Spleen (tissue), 11 donors: ENCODE data around the gene KIAA0586. TPM values are rescaled to one million over a fixed set of nuclear protein-coding genes. Genes with fewer than 3 reads are reported as not detected.

Experiments
- DNase-seq: peaks from one replicate; pipeline ENCODE4 v3.0.0-alpha.2; 2020
- H3K27ac ChIP-seq, 8 donors: fragments of 200-600 bp; sonication (generic) in 7 of 8; 1 replicate in 4 of 8; 2 replicates in 4 of 8; pipeline versions ENCODE4 v1.5.0 to v1.8.0; 2016 to 2021; ENCODE audit warnings: inconsistent platforms in 4 of 8, mild to moderate bottlenecking in 4 of 8, moderate library complexity in 1 of 8
- H3K27me3 ChIP-seq, 7 donors: fragments of 200-600 bp; sonication (generic) in 6 of 7; replicated peaks in 1 of 7; 1 replicate in 4 of 7; 2 replicates in 3 of 7; pipeline versions ENCODE4 v1.5.0 to v1.8.0; 2016 to 2021; ENCODE audit warnings: inconsistent platforms in 3 of 7, mild to moderate bottlenecking in 1 of 7
- H3K36me3 ChIP-seq, 6 donors: fragments of 200-600 bp; sonication (generic) in 5 of 6; 1 replicate in 4 of 6; 2 replicates in 2 of 6; pipeline versions ENCODE4 v1.5.0 to v1.8.0; 2016 to 2021; ENCODE audit warnings: inconsistent platforms in 2 of 6
- H3K4me1 ChIP-seq, 6 donors: fragments of 200-600 bp; sonication (generic) in 5 of 6; 1 replicate in 3 of 6; 2 replicates in 3 of 6; pipeline versions ENCODE4 v1.5.0 to v1.8.0; 2016 to 2021; ENCODE audit warnings: inconsistent platforms in 3 of 6
- H3K4me3 ChIP-seq, 8 donors: fragments of 200-600 bp; sonication (generic) in 7 of 8; 1 replicate in 4 of 8; 2 replicates in 4 of 8; pipeline versions ENCODE4 v1.5.0 to v1.8.0; 2016 to 2021; ENCODE audit warnings: inconsistent platforms in 4 of 8, mild to moderate bottlenecking in 4 of 8, moderate library complexity in 2 of 8
- H3K9me3 ChIP-seq, 8 donors: fragments of 200-600 bp; sonication (generic) in 7 of 8; 1 replicate in 4 of 8; 2 replicates in 4 of 8; pipeline versions ENCODE4 v1.5.0 to v1.8.0; 2016 to 2021; ENCODE audit warnings: inconsistent platforms in 4 of 8
- POLR2A ChIP-seq, 3 donors: fragments of 450-650 bp; IDR thresholded peaks; one replicate each; pipeline ENCODE4 v1.5.1; 2017; ENCODE audit warnings: antibody characterized with exemption in 3 of 3, mild to moderate bottlenecking in 1 of 3
- POLR2AphosphoS5 ChIP-seq, 3 donors: sonication (generic); formaldehyde crosslinking; IDR thresholded peaks; one replicate each; pipeline ENCODE4 v1.5.1; 2017; ENCODE audit warnings: antibody characterized with exemption in 3 of 3
- WGBS, 5 donors: extraction: QIAGEN DNeasy Blood & Tissue Kit in 3 of 5; methylation state at CpG; one replicate each; pipeline versions ENCODE4 v1.1.5 to v1.1.7; 2013 to 2018; 5-methylcytosine and 5-hydroxymethylcytosine counted together
- intact Hi-C: fragments of 100-400 bp; cut with DNase I; formaldehyde crosslinking; loops from one replicate; pipeline ENCODE4 v1.15.0; 2023; ENCODE audit warnings: low total_unique reads
- polyA plus RNA-seq, 3 donors: library from polyadenylated mRNA; stranded (reverse); fragments of 200-250 nt; gene quantifications; one replicate each; pipeline ENCODE4 v1.2.1, GENCODE V29; 2013
- total RNA-seq, 7 donors: library from RNA; depleted of rRNA in 3 of 7; stranded (reverse); fragments of >200 nt in 3 of 7; fragmentation: NEBNext Ultra II Directional in 4 of 7; extraction: Animal tissue kit (Norgen Biotek cat#: 25700) in 4 of 7; gene quantifications; one replicate each; pipeline versions ENCODE4 v1.1.0 to v1.2.1, GENCODE V29; 2016 to 2021
- TF ChIP-seq, protein P1 (sequence below), 11 experiments: fragments of 200-600 bp in 7 of 11; fragments of 450-650 bp in 4 of 11; sonication (generic) in 4 of 11; IDR thresholded peaks in 8 of 11; conservative IDR thresholded peaks in 3 of 11; 1 replicate in 7 of 11; 2 replicates in 4 of 11; pipeline versions ENCODE4 v1.4.0 to v1.8.0; 2016 to 2021; ENCODE audit warnings: antibody characterized with exemption in 11 of 11, inconsistent platforms in 4 of 11, mild to moderate bottlenecking in 1 of 11
- donor health status: healthy with polysubstance abuse.
- donor health status: DM: no; HTN: no; CAD: no; lungs with moderate emphysema.
- donor health status: DM: no; HTN: no; CAD: no.
- donor health status: Bipolar disorder and iron deficiency.
- donor health status: healthy.
- donor health status: DM: no; HTN: no; CAD: no.
- donor health status: DM: yes; HTN: yes; CAD: no.

Gene KIAA0586
- total and polyA plus RNA-seq, 10 donors = 4.7 to 27.5 (median 20.1) TPM

GRCh38 chr14:58395812-58396788 lies 31.4 kb upstream of the KIAA0586 start, which contains the start of gene TOMM20L:
Gene TOMM20L, plus strand, starts transcription at chr14:58395930. Its CDS starts 28 bp downstream, at chr14:58395958.
- peak; percentile 95 for DNase-seq
- peak in 2 of 3 donors; percentile 66 to 76 for TF ChIP-seq POLR2AphosphoS5 (IDR thresholded peaks at IDR 0.05)
- no peak for TF ChIP-seq POLR2A (IDR thresholded peaks at IDR 0.05)
- TF ChIP-seq, protein P1, sequence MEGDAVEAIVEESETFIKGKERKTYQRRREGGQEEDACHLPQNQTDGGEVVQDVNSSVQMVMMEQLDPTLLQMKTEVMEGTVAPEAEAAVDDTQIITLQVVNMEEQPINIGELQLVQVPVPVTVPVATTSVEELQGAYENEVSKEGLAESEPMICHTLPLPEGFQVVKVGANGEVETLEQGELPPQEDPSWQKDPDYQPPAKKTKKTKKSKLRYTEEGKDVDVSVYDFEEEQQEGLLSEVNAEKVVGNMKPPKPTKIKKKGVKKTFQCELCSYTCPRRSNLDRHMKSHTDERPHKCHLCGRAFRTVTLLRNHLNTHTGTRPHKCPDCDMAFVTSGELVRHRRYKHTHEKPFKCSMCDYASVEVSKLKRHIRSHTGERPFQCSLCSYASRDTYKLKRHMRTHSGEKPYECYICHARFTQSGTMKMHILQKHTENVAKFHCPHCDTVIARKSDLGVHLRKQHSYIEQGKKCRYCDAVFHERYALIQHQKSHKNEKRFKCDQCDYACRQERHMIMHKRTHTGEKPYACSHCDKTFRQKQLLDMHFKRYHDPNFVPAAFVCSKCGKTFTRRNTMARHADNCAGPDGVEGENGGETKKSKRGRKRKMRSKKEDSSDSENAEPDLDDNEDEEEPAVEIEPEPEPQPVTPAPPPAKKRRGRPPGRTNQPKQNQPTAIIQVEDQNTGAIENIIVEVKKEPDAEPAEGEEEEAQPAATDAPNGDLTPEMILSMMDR (IDR thresholded peaks at IDR 0.05 in 8 of 11, conservative IDR thresholded peaks at IDR 0.05 in 3 of 11) = peak in 9 of 11 experiments; percentile 4 to 99 (median 95)
- 7 to 26% (median 9%) methylated on average over 23 to 86 of the region's 86 CpGs for WGBS, 5 donors
- intact Hi-C loops = no loop called here
- peak within 1 kb of the TSS; percentile 44 to 81 (median 58) for H3K4me3 ChIP-seq
- peaks cover 0 to 19% (median 13%) of the 10 kb centered on the region in 6 donors for H3K4me1 ChIP-seq
- no peaks in the 10 kb centered on the region for H3K36me3 ChIP-seq
- peak within 1 kb of the TSS; percentile 74 to 90 (median 82) for H3K27ac ChIP-seq
- no peaks in the 10 kb centered on the region for H3K9me3 ChIP-seq
- H3K27me3 ChIP-seq = no peaks in the 10 kb centered on the region

DNA sequence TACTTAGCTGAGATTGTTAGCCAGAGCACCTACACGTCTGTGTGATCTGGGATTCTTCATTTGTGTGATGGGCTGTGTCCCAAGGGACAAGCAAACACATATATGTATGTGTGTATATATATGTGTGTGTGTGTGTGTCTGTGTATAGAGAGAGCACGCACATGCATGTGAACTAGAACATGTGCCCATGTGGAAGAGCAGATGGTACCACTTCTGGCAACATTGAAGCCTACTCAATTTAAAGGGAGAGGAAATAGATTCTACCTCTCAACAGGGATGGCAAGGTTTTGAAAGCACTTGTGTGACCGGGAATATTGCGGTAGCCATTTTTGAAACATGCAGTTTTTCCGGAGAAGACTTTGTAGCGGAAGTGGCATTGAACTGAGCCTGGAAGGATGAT lies 30.4 kb upstream of the KIAA0586 start:
- WGBS, 5 donors = 96 to 97% (median 96%) methylated on average over 6 of the region's 6 CpGs
- no peak overlapping the region for H3K4me3 ChIP-seq
- no peak overlapping the region for H3K27ac ChIP-seq
- TF ChIP-seq POLR2AphosphoS5 (IDR thresholded peaks at IDR 0.05) = no peak
- TF ChIP-seq, protein P1 (IDR thresholded peaks at IDR 0.05 in 8 of 11, conservative IDR thresholded peaks at IDR 0.05 in 3 of 11) = no peak
- H3K4me1 ChIP-seq = peaks cover 0 to 19% (median 13%) of the 10 kb centered on the region in 6 donors
- DNase-seq = no peak
- no peaks in the 10 kb centered on the region for H3K9me3 ChIP-seq
- H3K27me3 ChIP-seq = no peaks in the 10 kb centered on the region
- H3K36me3 ChIP-seq = no peaks in the 10 kb centered on the region
- intact Hi-C loops = no loop called here

DNA sequence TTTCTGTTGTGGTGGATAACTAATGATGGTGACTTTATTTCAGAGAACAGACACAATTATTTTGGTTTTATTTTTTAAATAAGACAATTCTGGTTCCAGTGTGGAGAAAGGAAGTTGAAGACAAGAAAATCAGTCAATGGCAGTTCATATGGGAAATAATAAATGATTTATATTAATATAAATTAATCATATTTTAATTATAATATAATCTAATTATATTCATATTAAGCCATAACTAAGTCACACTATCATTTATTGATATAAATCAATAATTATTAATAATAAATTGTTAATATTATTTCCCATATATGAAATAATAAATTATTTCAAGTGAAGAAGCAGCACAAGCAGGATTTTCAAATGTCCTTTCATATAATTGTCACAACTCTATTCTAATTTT lies 29.0 kb upstream of the KIAA0586 start:
- no peak overlapping the region for H3K27ac ChIP-seq
- no peaks in the 10 kb centered on the region for H3K9me3 ChIP-seq
- H3K36me3 ChIP-seq = no peaks in the 10 kb centered on the region
- TF ChIP-seq POLR2A (IDR thresholded peaks at IDR 0.05) (no peak), POLR2AphosphoS5 (IDR thresholded peaks at IDR 0.05) (no peak)
- TF ChIP-seq, protein P1 (IDR thresholded peaks at IDR 0.05 in 8 of 11, conservative IDR thresholded peaks at IDR 0.05 in 3 of 11) = no peak
- H3K4me3 ChIP-seq = no peak overlapping the region
- peaks cover 0 to 19% (median 13%) of the 10 kb centered on the region in 6 donors for H3K4me1 ChIP-seq
- no peak for DNase-seq
- intact Hi-C loops = no loop called here
- no peaks in the 10 kb centered on the region for H3K27me3 ChIP-seq

- 88 to 97% (median 91%) methylated on average over 3 of the region's 3 CpGs for WGBS, 5 donors
Observed at GRCh38 chr14:58398895-58399294, 28.6 kb upstream of the KIAA0586 start.

More at GRCh38 chr14:58398895-58399294, 28.6 kb upstream of the KIAA0586 start:
- no peak for TF ChIP-seq POLR2AphosphoS5 (IDR thresholded peaks at IDR 0.05)
- TF ChIP-seq, protein P1 (IDR thresholded peaks at IDR 0.05 in 8 of 11, conservative IDR thresholded peaks at IDR 0.05 in 3 of 11) = no peak
- TF ChIP-seq POLR2A (IDR thresholded peaks at IDR 0.05) = no peak
- H3K9me3 ChIP-seq = no peaks in the 10 kb centered on the region
- peaks cover 0 to 19% (median 13%) of the 10 kb centered on the region in 6 donors for H3K4me1 ChIP-seq
- H3K27ac ChIP-seq = no peak overlapping the region
- no peak for DNase-seq
- H3K4me3 ChIP-seq = no peak overlapping the region
- no peaks in the 10 kb centered on the region for H3K36me3 ChIP-seq
- intact Hi-C loops = no loop called here
- H3K27me3 ChIP-seq = no peaks in the 10 kb centered on the region
